Stimulated activated CD8-positive, alpha-beta memory T cell treated with anti-CD3 and anti-CD28 coated beads, Interleukin-7, amount 100 ng/mL, for 48 hours (primary cell): ENCODE measurements around the gene SUPT20HL1.

Experiments
- DNase-seq, 2 donors: peaks; one replicate each; pipeline ENCODE4 v3.0.0-alpha.2; 2020; ENCODE audit warnings: low read depth in 1 of 2; ENCODE audit errors: extremely low read depth in 1 of 2

The SUPT20HL1 gene

GRCh38 chrX:24396236-24396930, 35.9 kb downstream of the SUPT20HL1 start:
- no peak for DNase-seq

- DNase-seq, result no peak
Measured at GRCh38 chrX:24396931-24397279, 36.5 kb downstream of the SUPT20HL1 start.

GRCh38 chrX:24398766-24399165, 38.3 kb downstream of the SUPT20HL1 start:
- no peak for DNase-seq

- no peak for DNase-seq
Measured at GRCh38 chrX:24399550-24399949, 39.1 kb downstream of the SUPT20HL1 start.

GRCh38 chrX:24405959-24406358, 45.5 kb downstream of the SUPT20HL1 start:
- no peak for DNase-seq
